GM21825 (cell line): ENCODE measurements around the gene FRMD7.

Source experiments
- ATAC-seq: cut with Tn5 transposase; IDR thresholded peaks from one replicate; pipeline ENCODE4 v1.9.1; 2021; ENCODE audit warnings: mild to moderate bottlenecking, moderate library complexity; ENCODE audit not compliant: unreplicated experiment

The FRMD7 gene

DNA sequence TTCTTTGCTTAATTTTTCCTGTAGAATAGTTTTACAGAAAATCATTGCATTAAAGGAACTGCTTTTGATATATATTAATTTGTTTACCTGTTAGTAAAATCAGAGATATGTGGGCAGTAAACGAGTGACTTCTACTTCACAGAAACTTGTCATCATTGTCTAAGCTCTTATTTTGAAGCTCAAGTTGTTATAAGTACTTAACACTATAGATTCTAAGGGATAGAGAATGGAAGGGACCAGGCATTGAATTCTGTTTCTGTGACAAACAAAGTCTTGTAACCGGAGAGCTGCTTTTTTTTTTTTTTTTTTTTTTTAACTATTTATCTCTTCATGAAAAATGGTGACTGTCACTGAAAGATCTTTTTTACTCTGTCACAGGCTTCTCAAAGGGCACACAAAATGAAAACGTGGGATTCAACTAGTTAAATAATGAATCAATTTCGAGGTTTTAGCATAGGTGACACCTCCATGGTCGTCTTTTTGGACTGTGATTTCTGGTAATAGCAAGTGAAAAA, 90.3 kb downstream of the FRMD7 start:
- ATAC-seq, result no peak

DNA sequence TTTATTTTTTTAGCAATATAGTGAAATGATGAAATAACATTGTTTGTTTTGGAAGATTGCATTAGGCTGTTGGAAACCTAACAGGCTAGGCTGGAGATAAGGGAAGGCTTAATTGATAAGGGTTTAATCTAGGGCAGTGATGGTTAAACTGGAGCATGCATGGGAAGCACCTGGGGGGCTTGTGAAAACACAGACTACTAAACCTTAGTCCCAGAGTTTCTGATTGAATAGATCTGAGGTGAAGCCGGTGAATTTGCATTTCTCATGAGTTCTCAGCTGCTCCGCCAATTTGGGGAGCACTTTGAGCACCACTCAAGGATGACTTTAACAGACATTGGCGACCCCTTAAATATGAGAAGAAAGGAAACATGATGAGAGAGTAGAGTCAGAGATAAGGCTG, 93.2 kb downstream of the FRMD7 start:
- ATAC-seq, result no peak

GRCh38 chrX:132033166-132033565, 94.7 kb downstream of the FRMD7 start:
- no peak for ATAC-seq

GRCh38 chrX:132031867-132032266, 96.0 kb downstream of the FRMD7 start:
- no peak for ATAC-seq

DNA sequence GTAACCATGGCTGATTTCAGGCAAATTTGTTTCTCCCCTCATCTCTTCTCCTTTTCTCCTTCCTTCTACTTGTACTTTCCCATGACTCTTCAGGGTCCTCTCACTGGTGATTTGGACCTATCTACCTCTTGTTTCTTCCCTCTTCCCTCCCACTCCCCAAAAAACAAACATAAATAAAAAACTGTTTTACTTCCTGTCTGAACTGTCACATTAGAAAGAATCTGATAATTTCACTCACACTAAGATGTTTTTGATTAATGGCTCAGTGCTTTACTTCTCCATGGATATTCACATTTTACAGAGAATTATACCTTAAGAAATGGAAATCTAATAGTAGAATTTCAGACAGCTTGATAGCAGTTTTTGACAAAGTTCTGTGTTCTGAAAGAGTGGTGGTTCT, 97.6 kb downstream of the FRMD7 start:
- ATAC-seq, result no peak
